ENCODE measurements around the gene CNKSR2. TPM values are rescaled to one million over a fixed set of nuclear protein-coding genes. Genes with fewer than 3 reads are reported as not detected.

The CNKSR2 gene
- total and polyA plus RNA-seq, 10 of the 15 experiments (the other 5 are each of a cell fraction or from before 2014, with no cell fraction given), result 0.02 to 0.69 (median 0.18) TPM; not detected in 4

DNA sequence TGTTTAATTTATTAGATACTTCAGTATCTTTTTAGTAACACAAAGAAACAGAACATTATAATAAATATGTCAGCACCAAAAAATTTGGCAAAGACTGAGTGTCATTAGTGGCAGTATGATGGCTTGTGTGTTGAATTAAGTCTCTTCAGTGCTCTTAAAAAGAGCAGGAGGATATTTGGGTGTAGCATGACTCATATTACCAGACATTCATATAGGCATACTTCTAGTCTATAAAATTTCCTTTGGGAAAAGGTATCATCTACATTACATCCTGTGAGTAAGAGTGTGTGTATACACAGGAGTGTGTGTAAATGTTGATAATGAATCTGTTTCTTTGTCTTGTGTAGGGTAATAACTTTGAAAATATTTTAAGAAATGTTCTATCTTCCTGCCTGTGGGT is 135.7 kb downstream of the CNKSR2 start:
- TF ChIP-seq POLR2AphosphoS2 (IDR thresholded peaks at IDR 0.05; ENCODE audit: low read depth, low read length) (no peak), KAT2A (conservative IDR thresholded peaks at IDR 0.05; ENCODE audit: control insufficient read depth, low read depth, low read length) (no peak), ZNF207 (IDR thresholded peaks at IDR 0.05; ENCODE audit: borderline replicate concordance) (no peak), EED (IDR thresholded peaks at IDR 0.05; ENCODE audit: low read depth) (no peak), KDM1A (IDR thresholded peaks at IDR 0.05; ENCODE audit: borderline replicate concordance) (no peak), RAD51 (IDR thresholded peaks at IDR 0.05) (no peak), TCF3 (IDR thresholded peaks at IDR 0.05; ENCODE audit: borderline replicate concordance, insufficient read depth, low read depth, low read length) (no peak), HDGF (IDR thresholded peaks at IDR 0.05) (no peak), SP1 (IDR thresholded peaks at IDR 0.05; ENCODE audit: low read depth, low read length) (no peak), ZNF274 (IDR thresholded peaks at IDR 0.05; ENCODE audit: insufficient read depth, insufficient read length) (no peak), MXI1 (IDR thresholded peaks at IDR 0.05; ENCODE audit: low read depth, low read length) (no peak), SUZ12 (IDR thresholded peaks at IDR 0.05; ENCODE audit: unreplicated experiment) (no peak)
- TF ChIP-seq, protein P1, sequence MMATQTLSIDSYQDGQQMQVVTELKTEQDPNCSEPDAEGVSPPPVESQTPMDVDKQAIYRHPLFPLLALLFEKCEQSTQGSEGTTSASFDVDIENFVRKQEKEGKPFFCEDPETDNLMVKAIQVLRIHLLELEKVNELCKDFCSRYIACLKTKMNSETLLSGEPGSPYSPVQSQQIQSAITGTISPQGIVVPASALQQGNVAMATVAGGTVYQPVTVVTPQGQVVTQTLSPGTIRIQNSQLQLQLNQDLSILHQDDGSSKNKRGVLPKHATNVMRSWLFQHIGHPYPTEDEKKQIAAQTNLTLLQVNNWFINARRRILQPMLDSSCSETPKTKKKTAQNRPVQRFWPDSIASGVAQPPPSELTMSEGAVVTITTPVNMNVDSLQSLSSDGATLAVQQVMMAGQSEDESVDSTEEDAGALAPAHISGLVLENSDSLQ (IDR thresholded peaks at IDR 0.05), result no peak
- TF ChIP-seq, protein P2, sequence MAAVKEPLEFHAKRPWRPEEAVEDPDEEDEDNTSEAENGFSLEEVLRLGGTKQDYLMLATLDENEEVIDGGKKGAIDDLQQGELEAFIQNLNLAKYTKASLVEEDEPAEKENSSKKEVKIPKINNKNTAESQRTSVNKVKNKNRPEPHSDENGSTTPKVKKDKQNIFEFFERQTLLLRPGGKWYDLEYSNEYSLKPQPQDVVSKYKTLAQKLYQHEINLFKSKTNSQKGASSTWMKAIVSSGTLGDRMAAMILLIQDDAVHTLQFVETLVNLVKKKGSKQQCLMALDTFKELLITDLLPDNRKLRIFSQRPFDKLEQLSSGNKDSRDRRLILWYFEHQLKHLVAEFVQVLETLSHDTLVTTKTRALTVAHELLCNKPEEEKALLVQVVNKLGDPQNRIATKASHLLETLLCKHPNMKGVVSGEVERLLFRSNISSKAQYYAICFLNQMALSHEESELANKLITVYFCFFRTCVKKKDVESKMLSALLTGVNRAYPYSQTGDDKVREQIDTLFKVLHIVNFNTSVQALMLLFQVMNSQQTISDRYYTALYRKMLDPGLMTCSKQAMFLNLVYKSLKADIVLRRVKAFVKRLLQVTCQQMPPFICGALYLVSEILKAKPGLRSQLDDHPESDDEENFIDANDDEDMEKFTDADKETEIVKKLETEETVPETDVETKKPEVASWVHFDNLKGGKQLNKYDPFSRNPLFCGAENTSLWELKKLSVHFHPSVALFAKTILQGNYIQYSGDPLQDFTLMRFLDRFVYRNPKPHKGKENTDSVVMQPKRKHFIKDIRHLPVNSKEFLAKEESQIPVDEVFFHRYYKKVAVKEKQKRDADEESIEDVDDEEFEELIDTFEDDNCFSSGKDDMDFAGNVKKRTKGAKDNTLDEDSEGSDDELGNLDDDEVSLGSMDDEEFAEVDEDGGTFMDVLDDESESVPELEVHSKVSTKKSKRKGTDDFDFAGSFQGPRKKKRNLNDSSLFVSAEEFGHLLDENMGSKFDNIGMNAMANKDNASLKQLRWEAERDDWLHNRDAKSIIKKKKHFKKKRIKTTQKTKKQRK (IDR thresholded peaks at IDR 0.05; ENCODE audit: low read depth, low read length), result no peak
- TF ChIP-seq, protein P3, sequence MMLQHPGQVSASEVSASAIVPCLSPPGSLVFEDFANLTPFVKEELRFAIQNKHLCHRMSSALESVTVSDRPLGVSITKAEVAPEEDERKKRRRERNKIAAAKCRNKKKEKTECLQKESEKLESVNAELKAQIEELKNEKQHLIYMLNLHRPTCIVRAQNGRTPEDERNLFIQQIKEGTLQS (IDR thresholded peaks at IDR 0.05; ENCODE audit: borderline replicate concordance, extremely low read depth, low read depth, low read length), result no peak
- TF ChIP-seq, protein P4, sequence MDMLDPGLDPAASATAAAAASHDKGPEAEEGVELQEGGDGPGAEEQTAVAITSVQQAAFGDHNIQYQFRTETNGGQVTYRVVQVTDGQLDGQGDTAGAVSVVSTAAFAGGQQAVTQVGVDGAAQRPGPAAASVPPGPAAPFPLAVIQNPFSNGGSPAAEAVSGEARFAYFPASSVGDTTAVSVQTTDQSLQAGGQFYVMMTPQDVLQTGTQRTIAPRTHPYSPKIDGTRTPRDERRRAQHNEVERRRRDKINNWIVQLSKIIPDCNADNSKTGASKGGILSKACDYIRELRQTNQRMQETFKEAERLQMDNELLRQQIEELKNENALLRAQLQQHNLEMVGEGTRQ (IDR thresholded peaks at IDR 0.05; ENCODE audit: borderline replicate concordance, low read depth, low read length), result no peak
- TF ChIP-seq, protein P5, sequence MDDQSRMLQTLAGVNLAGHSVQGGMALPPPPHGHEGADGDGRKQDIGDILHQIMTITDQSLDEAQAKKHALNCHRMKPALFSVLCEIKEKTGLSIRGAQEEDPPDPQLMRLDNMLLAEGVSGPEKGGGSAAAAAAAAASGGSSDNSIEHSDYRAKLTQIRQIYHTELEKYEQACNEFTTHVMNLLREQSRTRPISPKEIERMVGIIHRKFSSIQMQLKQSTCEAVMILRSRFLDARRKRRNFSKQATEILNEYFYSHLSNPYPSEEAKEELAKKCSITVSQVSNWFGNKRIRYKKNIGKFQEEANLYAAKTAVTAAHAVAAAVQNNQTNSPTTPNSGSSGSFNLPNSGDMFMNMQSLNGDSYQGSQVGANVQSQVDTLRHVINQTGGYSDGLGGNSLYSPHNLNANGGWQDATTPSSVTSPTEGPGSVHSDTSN (IDR thresholded peaks at IDR 0.05; ENCODE audit: insufficient replicate concordance, low read depth, low read length), result no peak
- TF ChIP-seq, protein P6, sequence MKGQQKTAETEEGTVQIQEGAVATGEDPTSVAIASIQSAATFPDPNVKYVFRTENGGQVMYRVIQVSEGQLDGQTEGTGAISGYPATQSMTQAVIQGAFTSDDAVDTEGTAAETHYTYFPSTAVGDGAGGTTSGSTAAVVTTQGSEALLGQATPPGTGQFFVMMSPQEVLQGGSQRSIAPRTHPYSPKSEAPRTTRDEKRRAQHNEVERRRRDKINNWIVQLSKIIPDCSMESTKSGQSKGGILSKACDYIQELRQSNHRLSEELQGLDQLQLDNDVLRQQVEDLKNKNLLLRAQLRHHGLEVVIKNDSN (IDR thresholded peaks at IDR 0.05; ENCODE audit: borderline replicate concordance, extremely low read length, insufficient read depth, low read depth, low read length), result no peak
- H3K4me2 ChIP-seq (ENCODE audit: control insufficient read depth, insufficient read depth), result no peak overlapping the region
- ChIA-PET SMC1A (ENCODE audit: uncharacterized antibody, unreplicated experiment) (no interaction called here), POLR2A (no interaction called here), RAD21 (ENCODE audit: unreplicated experiment) (no interaction called here), CTCF (no interaction called here)
- no peaks in the 10 kb centered on the region for H3K9me3 ChIP-seq (replicated peaks; ENCODE audit: control insufficient read depth, insufficient read depth, low read length)
- no peaks in the 10 kb centered on the region for H3K36me3 ChIP-seq (ENCODE audit: control insufficient read depth in 2 of 2, insufficient read depth in 2 of 2, low read length in 1 of 2)
- H3K4me3 ChIP-seq, result no peak overlapping the region
- DNase-seq (ENCODE audit: low read depth, low spot score) (no peak), FAIRE-seq (no peak), ATAC-seq (no peak)
- in situ Hi-C loops (cut with MboI) (no loop called here), intact Hi-C loops (cut with micrococcal nuclease; ENCODE audit: unreplicated experiment) (no loop called here)
- no peak overlapping the region for H2AFZ ChIP-seq (ENCODE audit: control insufficient read depth, low read depth, low read length)
- no peak overlapping the region for H3K27ac ChIP-seq (ENCODE audit: control insufficient read depth, insufficient read depth)
- no peaks in the 10 kb centered on the region for H3K27me3 ChIP-seq (replicated peaks in 1 of 2; ENCODE audit: control insufficient read depth in 2 of 2, insufficient read depth in 2 of 2, low read length in 1 of 2)
- no peaks in the 10 kb centered on the region for H3K79me2 ChIP-seq (ENCODE audit: control insufficient read depth, insufficient read depth, low read length)
- H3K9ac ChIP-seq (ENCODE audit: control insufficient read depth, insufficient read depth, low read length), result no peak overlapping the region
- no peaks in the 10 kb centered on the region for H4K20me1 ChIP-seq (ENCODE audit: control insufficient read depth, insufficient read depth)
- no peaks in the 10 kb centered on the region for H3K4me1 ChIP-seq (ENCODE audit: control insufficient read depth, insufficient read depth, low read length)
- no TSS peak for BruUV-seq (replicated peaks)

Measured in GM12878 (cell line).